CD14-positive monocyte (primary cell): ENCODE measurements around the gene SCP2. TPM values are rescaled to one million over a fixed set of nuclear protein-coding genes. Genes with fewer than 3 reads are reported as not detected.

Experiments
- DNase-seq, 3 donors: peaks; one replicate each; pipeline ENCODE4 v3.0.0-alpha.2; 2011 to 2022
- H2AFZ ChIP-seq: 2 replicates; pipeline ENCODE4 v1.6.0; 2012; ENCODE audit warnings: mild to moderate bottlenecking, low read depth, low read length, inconsistent platforms; ENCODE audit not compliant: insufficient read depth, poor library complexity, severe bottlenecking
- H3K27ac ChIP-seq, 2 donors: 1 replicate in 1 of 2; 2 replicates in 1 of 2; pipeline ENCODE4 v1.5.1; 2012 to 2013; ENCODE audit warnings: low read length in 2 of 2, control low read depth in 1 of 2, inconsistent platforms in 1 of 2, low read depth in 1 of 2, mild to moderate bottlenecking in 1 of 2
- H3K27me3 ChIP-seq, 2 donors: one replicate each; pipeline versions ENCODE4 v1.6.0 to v1.6.1; 2011 to 2013; ENCODE audit warnings: low read length in 2 of 2; ENCODE audit not compliant: control insufficient read depth in 2 of 2, insufficient read depth in 2 of 2
- H3K36me3 ChIP-seq, 2 donors: replicated peaks in 1 of 2; 1 replicate in 1 of 2; 2 replicates in 1 of 2; pipeline versions ENCODE4 v1.5.1 to v1.6.1; 2012 to 2013; ENCODE audit warnings: low read length in 2 of 2, control low read depth in 1 of 2, inconsistent platforms in 1 of 2, mild to moderate bottlenecking in 1 of 2; ENCODE audit not compliant: insufficient read depth in 2 of 2, control insufficient read depth in 1 of 2
- H3K4me1 ChIP-seq, 2 donors: 1 replicate in 1 of 2; 2 replicates in 1 of 2; pipeline versions ENCODE4 v1.5.1 to v1.6.1; 2012 to 2013; ENCODE audit warnings: low read length in 2 of 2, control low read depth in 1 of 2, inconsistent platforms in 1 of 2, mild to moderate bottlenecking in 1 of 2, moderate library complexity in 1 of 2; ENCODE audit not compliant: insufficient read depth in 2 of 2, control insufficient read depth in 1 of 2
- H3K4me2 ChIP-seq: replicated peaks from 2 replicates; pipeline ENCODE3; 2012; ENCODE audit warnings: low read length, moderate library complexity, mild to moderate bottlenecking; ENCODE audit not compliant: poor library complexity, severe bottlenecking; ENCODE audit errors: extremely low read depth
- H3K4me3 ChIP-seq, 3 experiments: fragments of 200-600 bp in 1 of 3; sonication (generic) in 1 of 3; replicated peaks in 1 of 3; 1 replicate in 2 of 3; 2 replicates in 1 of 3; pipeline ENCODE4 v1.5.1; 2011 to 2013; ENCODE audit warnings: low read length in 3 of 3, mild to moderate bottlenecking in 3 of 3, control low read depth in 2 of 3, low read depth in 2 of 3, inconsistent platforms in 1 of 3, moderate library complexity in 1 of 3
- H3K79me2 ChIP-seq: 2 replicates; pipeline ENCODE4 v1.6.0; 2012; ENCODE audit warnings: mild to moderate bottlenecking, control low read depth, inconsistent platforms, low read length, moderate library complexity; ENCODE audit not compliant: insufficient read depth
- H3K9ac ChIP-seq: 2 replicates; pipeline ENCODE4 v1.6.0; 2017; ENCODE audit warnings: low read length, mild to moderate bottlenecking; ENCODE audit not compliant: insufficient read depth, poor library complexity, severe bottlenecking
- H3K9me3 ChIP-seq, 2 donors: replicated peaks in 1 of 2; 1 replicate in 1 of 2; 2 replicates in 1 of 2; pipeline versions ENCODE4 v1.5.1 to v1.6.1; 2012 to 2013; ENCODE audit warnings: low read length in 2 of 2, control low read depth in 1 of 2; ENCODE audit not compliant: control insufficient read depth in 1 of 2, insufficient read depth in 1 of 2
- H4K20me1 ChIP-seq: 2 replicates; pipeline ENCODE4 v1.6.0; 2012; ENCODE audit warnings: mild to moderate bottlenecking, low read length, control low read depth, moderate library complexity; ENCODE audit not compliant: insufficient read depth
- H3K27ac Mint-ChIP-seq, 7 donors: one replicate each; pipeline ENCODE4 v1.8.0; 2020; ENCODE audit warnings: mild to moderate bottlenecking in 7 of 7, mixed read lengths in 7 of 7, moderate library complexity in 6 of 7, inconsistent platforms in 2 of 7
- H3K27me3 Mint-ChIP-seq, 3 donors: one replicate each; pipeline ENCODE4 v1.8.0; 2021 to 2022; ENCODE audit warnings: low read depth in 3 of 3, mild to moderate bottlenecking in 3 of 3, mixed read lengths in 3 of 3, moderate library complexity in 3 of 3, inconsistent platforms in 1 of 3
- H3K36me3 Mint-ChIP-seq, 2 donors: one replicate each; pipeline ENCODE4 v1.8.0; 2020; ENCODE audit warnings: mixed read lengths in 2 of 2, inconsistent platforms in 1 of 2, mild to moderate bottlenecking in 1 of 2
- H3K4me1 Mint-ChIP-seq: one replicate; pipeline ENCODE4 v1.8.0; 2020; ENCODE audit warnings: mild to moderate bottlenecking, mixed read lengths
- H3K4me3 Mint-ChIP-seq, 2 donors: one replicate each; pipeline ENCODE4 v1.8.0; 2020; ENCODE audit warnings: mild to moderate bottlenecking in 2 of 2, mixed read lengths in 2 of 2, moderate library complexity in 1 of 2
- H3K9me3 Mint-ChIP-seq, 7 donors: one replicate each; pipeline ENCODE4 v1.8.0; 2020 to 2022; ENCODE audit warnings: mixed read lengths in 7 of 7, mild to moderate bottlenecking in 6 of 7, moderate library complexity in 6 of 7, inconsistent platforms in 2 of 7
- CTCF ChIP-seq: fragments of 200-600 bp; IDR thresholded peaks from one replicate; pipeline ENCODE4 v1.8.0; 2022; ENCODE audit warnings: antibody characterized with exemption, mild to moderate bottlenecking
- WGBS: methylation state at CpG from one replicate; pipeline ENCODE4 v1.1.5; 2013; ENCODE audit warnings: missing lambda C conversion rate; ENCODE audit not compliant: insufficient coverage; 5-methylcytosine and 5-hydroxymethylcytosine counted together
- intact Hi-C, 2 donors: fragments of 100-400 bp; cut with micrococcal nuclease; formaldehyde crosslinking; loops; one replicate each; pipeline versions ENCODE4 v1.15.0 to v1.15.1; 2023
- polyA plus RNA-seq, 3 donors: library from polyadenylated mRNA; depleted of rRNA in 1 of 3; unstranded in 2 of 3; stranded (reverse) in 1 of 3; fragments of 300-500 nt in 2 of 3; fragments of >200 nt in 1 of 3; fragmentation: Illumina TruSeq in 2 of 3; gene quantifications; 1 replicate in 2 of 3; 2 replicates in 1 of 3; pipeline ENCODE4 v1.2.3, GENCODE V29; 2012 to 2021

SCP2 gene
- polyA plus RNA-seq, 3 donors: 56.3 to 197 (median 156) TPM

DNA sequence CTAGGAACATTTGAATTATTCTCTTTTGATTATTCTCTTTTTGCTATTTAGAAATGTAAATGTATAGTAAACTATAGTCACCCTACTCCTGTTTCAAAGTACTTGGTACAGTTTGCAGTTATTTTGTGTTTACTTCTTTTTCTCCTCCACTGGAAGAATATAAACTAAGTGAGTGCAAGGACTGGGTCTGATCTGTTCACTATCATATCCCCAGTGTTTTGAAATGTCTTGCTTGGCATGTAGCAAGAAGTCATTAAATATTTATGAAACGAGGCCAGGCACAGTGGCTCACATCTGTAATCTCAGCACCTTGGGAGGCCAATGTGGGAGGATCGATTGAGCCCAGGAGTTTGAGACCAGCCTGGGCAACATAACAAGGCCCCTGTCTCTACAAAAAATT, 99.2 kb downstream of the SCP2 start:
- no peak for DNase-seq
- Histone ChIP-seq H4K20me1 (peaks cover 19% of the 10 kb centered on the region), H3K4me3 (no peak overlapping the region), H3K9me3 (no peaks in the 10 kb centered on the region), H3K36me3 (peaks cover 12 to 45% of the 10 kb centered on the region in 2 donors), H3K9ac (no peak overlapping the region), H2AFZ (no peak overlapping the region), H3K4me2 (no peak overlapping the region), H3K27ac (no peak overlapping the region), H3K27me3 (no peaks in the 10 kb centered on the region), H3K4me1 (no peaks in the 10 kb centered on the region), H3K79me2 (peaks cover 43% of the 10 kb centered on the region)
- H3K9me3 Mint-ChIP-seq: no peaks in the 10 kb centered on the region
- H3K4me3 Mint-ChIP-seq: no peak overlapping the region
- no peaks in the 10 kb centered on the region for H3K27me3 Mint-ChIP-seq
- H3K36me3 Mint-ChIP-seq: peaks cover 26 to 28% of the 10 kb centered on the region in 2 donors
- peaks cover 6% of the 10 kb centered on the region for H3K4me1 Mint-ChIP-seq
- no peak for TF ChIP-seq CTCF
- H3K27ac Mint-ChIP-seq: no peak overlapping the region
- intact Hi-C loops: no loop called here
- WGBS: 94% methylated on average over 2 of the region's 2 CpGs

DNA sequence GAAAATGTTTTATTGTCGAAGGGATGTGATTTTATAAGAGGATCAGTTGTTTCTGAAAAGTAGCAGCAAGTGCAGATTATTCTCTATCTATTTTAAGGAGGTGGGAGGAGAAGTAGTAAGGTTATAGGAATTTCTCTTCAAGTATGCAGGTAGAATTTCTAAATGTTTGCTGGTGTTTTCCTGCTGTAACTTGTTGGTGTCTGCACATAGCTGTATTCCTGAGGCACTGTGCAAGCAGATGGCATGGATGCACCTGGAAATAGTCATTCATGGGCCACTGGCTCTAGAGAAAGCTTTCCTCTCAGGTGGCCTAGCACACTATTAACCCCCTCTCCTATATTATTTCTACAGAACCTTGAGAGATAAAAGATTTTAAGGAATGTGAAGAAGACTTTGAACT, 104.7 kb downstream of the SCP2 start:
- H3K79me2 ChIP-seq: peaks cover under 1% of the 10 kb centered on the region
- H4K20me1 ChIP-seq: peaks cover 2% of the 10 kb centered on the region
- Mint-ChIP-seq H3K27me3 (peaks cover 0 to 2% (median 0%) of the 10 kb centered on the region in 3 donors), H3K9me3 (no peaks in the 10 kb centered on the region), H3K4me1 (no peaks in the 10 kb centered on the region), H3K4me3 (no peak overlapping the region), H3K27ac (no peak overlapping the region), H3K36me3 (peaks cover 44 to 54% of the 10 kb centered on the region in 2 donors)
- no peak overlapping the region for H3K4me3 ChIP-seq
- no peaks in the 10 kb centered on the region for H3K9me3 ChIP-seq
- H3K4me2 ChIP-seq: no peak overlapping the region
- no peaks in the 10 kb centered on the region for H3K4me1 ChIP-seq
- H2AFZ ChIP-seq: no peak overlapping the region
- no peak overlapping the region for H3K9ac ChIP-seq
- no peak overlapping the region for H3K27ac ChIP-seq
- no CpG with 5 or more reads among the region's 1 CpG for WGBS
- intact Hi-C loops: no loop called here
- no peak for DNase-seq
- H3K27me3 ChIP-seq: no peaks in the 10 kb centered on the region
- peaks cover 23 to 57% of the 10 kb centered on the region in 2 donors for H3K36me3 ChIP-seq
- no peak for TF ChIP-seq CTCF
